GM12878 (cell line): ENCODE data around the gene DPF3. TPM values are rescaled to one million over a fixed set of nuclear protein-coding genes. Genes with fewer than 3 reads are reported as not detected.

Experiments
- BACH1 ChIP-seq: fragments of 450-650 bp; IDR thresholded peaks from 2 replicates; pipeline ENCODE4 v1.6.1; 2017; ENCODE audit warnings: mild to moderate bottlenecking, borderline replicate concordance
- BMI1 ChIP-seq: fragments of 450-650 bp; IDR thresholded peaks from 2 replicates; pipeline ENCODE4 v1.6.1; 2016; ENCODE audit warnings: mild to moderate bottlenecking, moderate library complexity, borderline replicate concordance
- CBX3 ChIP-seq: fragments of 200-600 bp; sonication (generic); IDR thresholded peaks from 2 replicates; pipeline ENCODE4 v1.6.1; 2016; ENCODE audit warnings: low read depth, borderline replicate concordance
- CBX5 ChIP-seq: sonication (generic); IDR thresholded peaks from 2 replicates; pipeline ENCODE4 v1.6.1; 2016; ENCODE audit warnings: low read depth, moderate library complexity, mild to moderate bottlenecking, inconsistent platforms
- ESRRA ChIP-seq: IDR thresholded peaks from 2 replicates; pipeline ENCODE4 v1.6.1; 2012; ENCODE audit warnings: mild to moderate bottlenecking, low read length, improper control_type of control experiment
- EZH2 ChIP-seq: IDR thresholded peaks from 2 replicates; pipeline ENCODE4 v1.6.1; 2012; ENCODE audit warnings: low read depth, mild to moderate bottlenecking, control low read depth, inconsistent platforms, low read length, borderline replicate concordance; ENCODE audit not compliant: control insufficient read depth
- IRF3 ChIP-seq: fragments of 450-650 bp; IDR thresholded peaks from 2 replicates; pipeline ENCODE4 v1.6.1; 2014; ENCODE audit warnings: mild to moderate bottlenecking
- IRF5 ChIP-seq: fragments of 450-650 bp; IDR thresholded peaks from 2 replicates; pipeline ENCODE4 v1.6.1; 2017; ENCODE audit warnings: borderline replicate concordance
- KAT2A ChIP-seq: conservative IDR thresholded peaks from 2 replicates; pipeline ENCODE4 v1.6.1; 2011; ENCODE audit warnings: low read depth, low read length; ENCODE audit not compliant: control insufficient read depth
- KLF5 ChIP-seq: fragments of 450-650 bp; IDR thresholded peaks from 2 replicates; pipeline ENCODE4 v1.6.1; 2014; ENCODE audit warnings: mild to moderate bottlenecking; ENCODE audit not compliant: partially characterized antibody
- MYB ChIP-seq: fragments of 150-350 bp; IDR thresholded peaks from 2 replicates; pipeline ENCODE4 v1.6.1; 2014; ENCODE audit warnings: mild to moderate bottlenecking, low read depth, low read length, borderline replicate concordance
- NBN ChIP-seq: fragments of 450-650 bp; IDR thresholded peaks from 2 replicates; pipeline ENCODE4 v1.6.1; 2016
- NFYB ChIP-seq: IDR thresholded peaks from 2 replicates; pipeline ENCODE4 v1.6.1; 2011; ENCODE audit warnings: low read depth, mild to moderate bottlenecking, low read length, improper control_type of control experiment, moderate library complexity; ENCODE audit not compliant: insufficient read depth
- PAX8 ChIP-seq: fragments of 450-650 bp; IDR thresholded peaks from 2 replicates; pipeline ENCODE4 v1.6.1; 2017; ENCODE audit warnings: mild to moderate bottlenecking, moderate library complexity
- PML ChIP-seq: IDR thresholded peaks from 2 replicates; pipeline ENCODE4 v1.6.1; 2012; ENCODE audit warnings: low read length, inconsistent platforms
- POU2F2 ChIP-seq: IDR thresholded peaks from 3 replicates; pipeline ENCODE4 v1.6.1; 2011; ENCODE audit warnings: low read depth, mild to moderate bottlenecking, low read length, borderline replicate concordance
- RAD51 ChIP-seq: fragments of 450-650 bp; IDR thresholded peaks from 2 replicates; pipeline ENCODE4 v1.6.1; 2016; ENCODE audit warnings: moderate library complexity, mild to moderate bottlenecking, inconsistent platforms
- SIN3A ChIP-seq: IDR thresholded peaks from 2 replicates; pipeline ENCODE4 v1.6.1; 2012; ENCODE audit warnings: low read depth, low read length, improper control_type of control experiment
- SP1 ChIP-seq: IDR thresholded peaks from one replicate; pipeline ENCODE4 v1.6.1; 2011; ENCODE audit warnings: low read depth, low read length
- SREBF1 ChIP-seq: IDR thresholded peaks from 2 replicates; pipeline ENCODE4 v1.6.1; 2012; ENCODE audit warnings: mild to moderate bottlenecking, low read length
- USF1 ChIP-seq: IDR thresholded peaks from 2 replicates; pipeline ENCODE4 v1.6.1; 2011; ENCODE audit warnings: borderline replicate concordance, low read depth, mild to moderate bottlenecking, moderate library complexity, mixed read lengths, low read length; ENCODE audit not compliant: insufficient read depth; ENCODE audit errors: extremely low read length
- ZNF217 ChIP-seq: fragments of 450-650 bp; IDR thresholded peaks from 2 replicates; pipeline ENCODE4 v1.6.1; 2017; ENCODE audit warnings: antibody characterized with exemption, mild to moderate bottlenecking
- ZZZ3 ChIP-seq: IDR thresholded peaks from 2 replicates; pipeline ENCODE4 v1.6.1; 2011; ENCODE audit warnings: low read depth; ENCODE audit not compliant: control insufficient read depth, insufficient read length
- polyA plus RNA-seq, 11 experiments: library from polyadenylated mRNA; depleted of rRNA in 4 of 11; unstranded in 6 of 11; stranded (reverse) in 5 of 11; fragments of >200 nt; fragmentation: Nextera tagmentation in 4 of 11; fragmentation: Illumina TruSeq in 1 of 11; extraction: Ambion mirVana in 4 of 11; extraction: Trizol in 1 of 11; gene quantifications; 1 replicate in 1 of 11; 2 replicates in 10 of 11; pipeline versions ENCODE4 v1.2.1 to v1.2.3, GENCODE V29; 2011 to 2016; ENCODE audit warnings: inconsistent platforms in 2 of 11, missing spikeins in 2 of 11, low read depth in 1 of 11
- total RNA-seq, 4 experiments: library from RNA; depleted of rRNA in 3 of 4; stranded (reverse); fragments of >200 nt in 3 of 4; fragmentation: Illumina TruSeq in 1 of 4; extraction: Trizol in 1 of 4; gene quantifications; 2 replicates each; pipeline versions ENCODE4 v1.2.1 to v1.2.3, GENCODE V29; 2013 to 2021
- TF ChIP-seq, protein P1 (sequence below): IDR thresholded peaks from 2 replicates; pipeline ENCODE4 v1.6.1; 2012; ENCODE audit warnings: low read depth, low read length, improper control_type of control experiment
- TF ChIP-seq, protein P2 (sequence below): fragments of 450-650 bp; IDR thresholded peaks from 2 replicates; pipeline ENCODE4 v1.6.1; 2017; ENCODE audit warnings: mild to moderate bottlenecking, low read depth, inconsistent platforms; ENCODE audit not compliant: poor library complexity, severe bottlenecking

Gene DPF3
- total and polyA plus RNA-seq, 10 of the 15 experiments (the other 5 are each of a cell fraction or from before 2014, with no cell fraction given): 0.69 to 8.0 (median 2.2) TPM

DNA sequence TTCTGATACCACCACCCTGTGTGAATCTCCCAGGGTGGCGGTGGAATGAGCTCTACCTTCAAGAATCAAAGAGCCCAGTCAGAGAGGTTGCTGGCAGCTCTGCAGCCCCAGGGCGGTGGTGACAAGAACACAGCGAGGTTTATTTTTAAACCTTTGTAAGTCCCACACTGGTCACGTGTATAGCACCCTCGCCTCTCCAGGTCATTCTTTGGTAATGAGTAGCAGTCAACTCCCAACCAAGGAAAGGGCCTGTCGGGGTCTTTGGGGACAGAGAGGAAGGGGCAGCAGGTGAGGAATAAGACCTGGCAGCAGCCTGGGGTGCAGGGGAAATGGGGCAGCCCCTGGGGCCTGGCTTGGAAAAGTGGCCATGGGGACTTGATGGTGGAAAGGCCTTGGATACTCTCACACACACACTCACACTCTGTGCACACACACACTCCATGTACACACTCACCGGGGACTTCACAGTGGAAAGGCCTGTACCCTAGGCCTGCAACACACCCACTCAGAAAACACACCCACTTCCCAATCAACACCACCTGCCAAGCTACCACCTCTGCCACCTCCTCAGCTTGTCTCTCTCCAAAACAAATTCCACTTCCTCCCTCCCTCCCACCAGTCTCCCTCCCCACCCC lies 178.6 kb downstream of the DPF3 start (continued):
- no peak for TF ChIP-seq BACH1
- peak; percentile 81 for TF ChIP-seq RAD51
- TF ChIP-seq EZH2: no peak
- TF ChIP-seq IRF3: no peak
- TF ChIP-seq ESRRA: no peak
- no peak for TF ChIP-seq SP1
- no peak for TF ChIP-seq NFYB
- no peak for TF ChIP-seq SIN3A
- no peak for TF ChIP-seq KAT2A
- TF ChIP-seq POU2F2: no peak
- no peak for TF ChIP-seq BMI1
- no peak for TF ChIP-seq CBX3
- TF ChIP-seq NBN: peak; percentile 46; the same call in 1 of the 2 replicates
- no peak for TF ChIP-seq PML
- TF ChIP-seq IRF5: no peak
- TF ChIP-seq, protein P1, sequence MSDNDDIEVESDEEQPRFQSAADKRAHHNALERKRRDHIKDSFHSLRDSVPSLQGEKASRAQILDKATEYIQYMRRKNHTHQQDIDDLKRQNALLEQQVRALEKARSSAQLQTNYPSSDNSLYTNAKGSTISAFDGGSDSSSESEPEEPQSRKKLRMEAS: no peak
- no peak for TF ChIP-seq KLF5
- no peak for TF ChIP-seq USF1
- TF ChIP-seq MYB: no peak
- no peak for TF ChIP-seq SREBF1
- no peak for TF ChIP-seq CBX5
- no peak for TF ChIP-seq PAX8
- no peak for TF ChIP-seq ZZZ3
- TF ChIP-seq ZNF217: no peak; the same call in 1 of the 2 replicates
- TF ChIP-seq, protein P2, sequence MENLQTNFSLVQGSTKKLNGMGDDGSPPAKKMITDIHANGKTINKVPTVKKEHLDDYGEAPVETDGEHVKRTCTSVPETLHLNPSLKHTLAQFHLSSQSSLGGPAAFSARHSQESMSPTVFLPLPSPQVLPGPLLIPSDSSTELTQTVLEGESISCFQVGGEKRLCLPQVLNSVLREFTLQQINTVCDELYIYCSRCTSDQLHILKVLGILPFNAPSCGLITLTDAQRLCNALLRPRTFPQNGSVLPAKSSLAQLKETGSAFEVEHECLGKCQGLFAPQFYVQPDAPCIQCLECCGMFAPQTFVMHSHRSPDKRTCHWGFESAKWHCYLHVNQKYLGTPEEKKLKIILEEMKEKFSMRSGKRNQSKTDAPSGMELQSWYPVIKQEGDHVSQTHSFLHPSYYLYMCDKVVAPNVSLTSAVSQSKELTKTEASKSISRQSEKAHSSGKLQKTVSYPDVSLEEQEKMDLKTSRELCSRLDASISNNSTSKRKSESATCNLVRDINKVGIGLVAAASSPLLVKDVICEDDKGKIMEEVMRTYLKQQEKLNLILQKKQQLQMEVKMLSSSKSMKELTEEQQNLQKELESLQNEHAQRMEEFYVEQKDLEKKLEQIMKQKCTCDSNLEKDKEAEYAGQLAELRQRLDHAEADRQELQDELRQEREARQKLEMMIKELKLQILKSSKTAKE: no peak
